NCI-H526 treated with DMSO at 0.1 percent for 48 hours (cell line): ENCODE measurements around the gene PSMB3.
"Not testable (repeated sequence)": the region's sequence is repeated elsewhere in the genome, so short reads cannot be mapped to it uniquely, and the experiment has no call there.

Experiments used
- DNase-seq: peaks from one replicate; lab custom pipeline; 2025; lab: John Stamatoyannopoulos, UW

The PSMB3 gene

DNA sequence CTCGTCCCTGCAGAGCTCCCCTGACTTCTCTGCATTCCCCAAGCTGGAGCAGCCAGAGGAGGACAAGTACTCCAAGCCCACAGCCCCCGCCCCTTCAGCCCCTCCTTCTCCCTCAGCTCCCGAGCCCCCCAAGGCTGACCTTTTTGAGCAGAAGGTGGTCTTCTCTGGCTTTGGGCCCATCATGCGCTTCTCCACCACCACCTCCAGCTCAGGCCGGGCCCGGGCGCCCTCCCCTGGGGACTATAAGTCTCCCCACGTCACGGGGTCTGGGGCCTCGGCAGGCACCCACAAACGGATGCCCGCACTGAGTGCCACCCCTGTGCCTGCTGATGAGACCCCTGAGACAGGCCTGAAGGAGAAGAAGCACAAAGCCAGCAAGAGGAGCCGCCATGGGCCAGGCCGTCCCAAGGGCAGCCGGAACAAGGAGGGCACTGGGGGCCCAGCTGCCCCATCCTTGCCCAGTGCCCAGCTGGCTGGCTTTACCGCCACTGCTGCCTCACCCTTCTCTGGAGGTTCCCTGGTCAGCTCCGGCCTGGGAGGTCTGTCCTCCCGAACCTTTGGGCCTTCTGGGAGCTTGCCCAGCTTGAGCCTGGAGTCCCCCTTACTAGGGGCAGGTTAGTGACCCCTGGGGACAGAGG is 36.1 kb upstream of the PSMB3 start:
- no peak for DNase-seq

DNA sequence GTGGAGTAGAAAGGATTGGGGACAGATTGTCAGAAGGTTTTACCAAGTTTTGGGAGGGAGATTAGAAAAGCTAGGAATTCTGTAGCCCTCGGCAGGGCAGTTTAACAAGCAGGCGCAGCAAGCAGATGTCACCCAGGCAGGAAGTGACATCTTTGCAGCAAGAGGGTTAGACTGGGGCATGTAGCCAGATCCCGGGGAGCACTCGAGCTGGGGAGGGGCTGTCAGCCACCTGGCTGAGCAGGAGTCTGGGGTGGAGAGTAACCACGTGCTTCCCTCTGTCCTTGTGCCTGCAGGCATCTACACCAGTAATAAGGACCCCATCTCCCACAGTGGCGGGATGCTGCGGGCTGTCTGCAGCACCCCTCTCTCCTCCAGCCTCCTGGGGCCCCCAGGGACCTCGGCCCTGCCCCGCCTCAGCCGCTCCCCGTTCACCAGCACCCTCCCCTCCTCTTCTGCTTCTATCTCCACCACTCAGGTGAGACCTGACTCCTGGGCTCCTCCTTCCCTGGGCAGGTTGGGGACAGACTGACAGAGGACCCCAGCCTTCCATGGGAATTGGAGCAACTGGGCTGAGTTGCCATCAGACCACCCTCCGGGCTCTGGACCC is 35.3 kb upstream of the PSMB3 start:
- DNase-seq = no peak

DNA sequence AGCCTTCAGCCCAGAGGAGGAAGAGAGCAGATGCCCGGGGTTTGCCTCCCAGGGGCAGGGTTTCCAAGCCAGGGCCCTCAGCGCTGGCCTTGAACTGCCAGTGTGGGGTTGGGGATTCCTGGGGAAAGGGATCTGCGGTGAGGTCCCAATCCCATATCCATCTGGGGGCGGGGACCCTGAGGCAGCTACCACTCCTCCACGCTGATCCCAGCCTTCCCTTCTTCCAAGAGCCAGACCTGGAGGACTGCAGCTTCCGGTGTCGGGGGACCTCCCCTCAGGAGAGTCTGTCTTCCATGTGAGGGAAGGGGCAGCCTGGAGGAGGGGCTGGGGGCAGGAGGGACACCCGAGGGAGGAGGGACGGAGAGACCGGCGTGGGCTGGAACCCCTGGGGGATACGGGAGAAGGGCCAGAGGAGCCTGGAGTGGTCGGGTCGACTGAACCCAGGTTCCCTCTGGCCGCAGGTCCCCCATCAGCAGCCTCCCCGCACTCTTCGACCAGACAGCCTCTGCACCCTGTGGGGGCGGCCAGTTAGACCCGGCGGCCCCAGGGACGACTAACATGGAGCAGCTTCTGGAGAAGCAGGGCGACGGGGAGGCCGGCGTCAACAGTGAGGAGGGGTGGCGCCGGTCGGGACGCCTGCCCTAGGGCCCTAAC is 33.1 kb upstream of the PSMB3 start:
- DNase-seq = no peak

DNA sequence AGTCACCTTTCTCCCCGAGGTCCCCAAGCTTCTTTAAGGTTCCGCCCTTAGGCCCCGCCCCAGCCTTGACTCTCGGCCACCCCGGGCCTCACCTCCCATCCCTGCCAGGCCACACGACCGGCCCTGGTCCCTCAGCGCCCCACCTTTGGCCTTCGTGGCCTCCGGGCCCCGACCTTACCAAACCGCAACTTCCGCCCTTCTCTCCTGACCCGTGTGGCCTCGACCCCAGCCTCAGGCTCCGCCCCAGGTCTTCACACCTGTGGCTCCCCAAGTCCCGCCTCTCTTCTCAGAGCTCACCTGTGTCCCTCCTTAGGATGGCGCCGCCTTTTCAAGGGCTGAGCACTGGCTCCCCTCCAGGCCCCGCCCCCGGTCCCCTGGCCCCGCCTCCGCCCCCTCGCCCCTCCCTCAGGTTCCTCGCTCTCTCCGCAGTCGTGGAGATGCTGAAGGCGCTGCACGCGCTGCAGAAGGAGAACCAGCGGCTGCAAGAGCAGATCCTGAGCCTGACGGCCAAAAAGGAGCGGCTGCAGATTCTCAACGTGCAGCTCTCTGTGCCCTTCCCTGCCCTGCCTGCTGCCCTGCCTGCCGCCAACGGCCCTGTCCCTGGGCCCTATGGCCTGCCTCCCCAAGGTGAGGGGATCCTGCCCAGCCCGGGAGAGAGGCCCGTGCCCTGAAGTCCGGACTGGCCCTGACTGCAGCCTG is 32.4 kb upstream of the PSMB3 start:
- DNase-seq = no peak

DNA sequence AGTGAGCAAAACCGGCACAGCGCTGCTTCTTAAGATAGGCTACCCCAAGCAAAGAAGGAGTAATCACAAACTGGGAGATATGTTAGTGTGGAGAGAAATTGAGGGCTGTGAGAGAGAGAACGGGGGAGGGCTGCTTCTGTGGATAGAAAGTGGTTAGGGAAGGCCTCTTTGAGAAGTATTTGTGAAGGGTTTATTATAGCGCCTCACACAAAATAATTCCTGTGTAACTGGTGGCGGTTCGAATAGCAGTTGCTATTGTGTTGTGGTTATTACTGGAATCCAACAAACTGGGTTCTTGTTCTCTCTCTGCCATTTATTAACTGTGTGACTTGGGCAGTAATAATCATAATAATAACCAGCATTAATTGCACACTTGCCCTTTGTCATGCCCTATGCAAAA is 31.6 kb upstream of the PSMB3 start:
- no peak for DNase-seq

DNA sequence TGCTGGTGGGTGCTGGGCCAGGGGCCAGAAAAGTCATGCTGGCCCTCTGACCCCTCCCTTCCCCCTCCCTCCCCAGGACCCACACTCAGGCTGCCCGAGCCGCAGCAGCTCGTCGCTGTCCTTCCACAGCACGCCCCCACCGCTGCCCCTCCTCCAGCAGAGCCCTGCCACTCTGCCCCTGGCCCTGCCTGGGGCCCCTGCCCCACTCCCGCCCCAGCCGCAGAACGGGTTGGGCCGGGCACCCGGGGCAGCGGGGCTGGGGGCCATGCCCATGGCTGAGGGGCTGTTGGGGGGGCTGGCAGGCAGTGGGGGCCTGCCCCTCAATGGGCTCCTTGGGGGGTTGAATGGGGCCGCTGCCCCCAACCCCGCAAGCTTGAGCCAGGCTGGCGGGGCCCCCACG is 30.7 kb upstream of the PSMB3 start:
- no peak for DNase-seq

DNA sequence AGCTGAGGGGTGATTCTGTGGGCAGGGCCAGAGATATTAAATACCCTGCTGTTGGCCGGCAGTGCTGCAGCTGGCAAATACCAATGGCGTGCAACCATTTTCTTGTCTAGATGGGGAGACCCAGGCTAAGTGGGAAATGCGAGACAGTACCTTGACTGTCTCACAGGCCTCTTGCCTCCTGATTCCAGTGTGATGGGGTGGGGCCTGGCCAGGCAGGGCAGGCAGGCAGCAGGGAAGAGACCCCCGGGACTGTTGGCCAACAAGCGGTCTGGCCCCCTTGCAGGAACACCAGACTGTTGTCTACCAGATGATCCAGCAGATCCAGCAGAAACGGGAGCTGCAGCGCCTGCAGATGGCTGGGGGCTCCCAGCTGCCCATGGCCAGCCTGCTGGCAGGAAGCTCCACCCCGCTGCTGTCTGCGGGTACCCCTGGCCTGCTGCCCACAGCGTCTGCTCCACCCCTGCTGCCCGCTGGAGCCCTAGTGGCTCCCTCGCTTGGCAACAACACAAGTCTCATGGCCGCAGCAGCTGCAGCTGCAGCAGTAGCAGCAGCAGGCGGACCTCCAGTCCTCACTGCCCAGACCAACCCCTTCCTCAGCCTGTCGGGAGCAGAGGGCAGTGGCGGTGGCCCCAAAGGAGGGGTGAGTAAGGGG is 28.1 kb upstream of the PSMB3 start:
- DNase-seq = no peak

DNA sequence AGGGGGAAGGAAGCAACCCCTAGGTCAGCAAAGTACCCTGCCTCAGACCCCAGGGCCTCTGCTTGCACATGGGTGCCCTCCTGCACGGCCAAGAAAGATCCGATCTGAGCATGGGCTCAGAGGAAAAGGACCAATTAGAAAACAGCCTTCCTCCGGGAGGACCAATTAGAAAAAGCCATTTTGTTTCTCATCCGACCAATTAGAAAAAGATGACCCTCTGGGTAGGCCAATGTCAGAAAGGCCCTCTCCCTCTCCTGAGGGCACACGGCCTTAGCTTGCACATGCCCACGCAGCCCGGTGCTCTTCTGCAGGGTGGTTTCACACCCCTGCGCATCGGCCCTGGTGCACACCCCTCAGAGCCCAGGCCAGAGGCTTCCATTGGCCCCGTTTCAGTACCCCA is 27.5 kb upstream of the PSMB3 start:
- no peak for DNase-seq

DNA sequence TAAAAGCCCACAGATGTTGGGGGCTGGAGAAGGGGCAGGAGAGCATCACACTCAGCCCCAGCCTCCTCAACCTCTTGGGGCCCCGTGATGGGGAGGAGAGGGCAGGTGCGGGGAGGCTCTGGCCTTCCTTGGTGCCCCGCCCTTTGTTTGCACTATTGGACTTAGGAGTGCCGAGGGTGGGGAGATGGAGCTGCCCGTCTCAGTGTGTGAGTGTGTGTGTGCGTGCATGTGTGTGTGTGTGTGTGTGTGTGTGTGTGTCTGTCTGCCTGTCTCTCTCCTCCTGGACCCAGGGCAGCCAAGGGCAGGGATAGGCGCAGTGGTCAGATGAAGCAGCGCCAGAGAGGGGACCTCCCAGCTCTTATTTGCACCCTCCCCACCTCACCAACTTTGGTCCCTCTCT is 26.4 kb upstream of the PSMB3 start:
- DNase-seq = not testable (repeated sequence)

DNA sequence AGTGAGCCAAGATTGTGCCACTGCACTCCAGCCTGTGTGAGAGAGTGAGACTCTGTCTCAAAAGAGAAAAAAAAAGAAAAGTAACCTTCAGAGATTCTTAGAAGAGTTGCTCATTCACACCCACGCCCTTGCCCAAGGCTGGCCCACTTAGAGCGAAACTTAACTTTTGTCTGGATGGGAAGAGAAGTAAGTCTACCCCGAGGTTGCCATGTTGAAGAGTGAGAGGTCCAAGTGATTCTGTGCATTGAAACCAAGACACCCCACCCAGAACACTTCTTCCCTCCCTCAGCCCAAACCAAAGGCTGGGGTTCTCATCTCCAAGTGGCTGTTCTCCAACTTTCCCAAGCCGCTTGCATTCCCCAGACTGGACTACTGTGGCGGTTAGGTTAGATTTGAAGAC is 24.8 kb upstream of the PSMB3 start:
- DNase-seq = no peak

DNA sequence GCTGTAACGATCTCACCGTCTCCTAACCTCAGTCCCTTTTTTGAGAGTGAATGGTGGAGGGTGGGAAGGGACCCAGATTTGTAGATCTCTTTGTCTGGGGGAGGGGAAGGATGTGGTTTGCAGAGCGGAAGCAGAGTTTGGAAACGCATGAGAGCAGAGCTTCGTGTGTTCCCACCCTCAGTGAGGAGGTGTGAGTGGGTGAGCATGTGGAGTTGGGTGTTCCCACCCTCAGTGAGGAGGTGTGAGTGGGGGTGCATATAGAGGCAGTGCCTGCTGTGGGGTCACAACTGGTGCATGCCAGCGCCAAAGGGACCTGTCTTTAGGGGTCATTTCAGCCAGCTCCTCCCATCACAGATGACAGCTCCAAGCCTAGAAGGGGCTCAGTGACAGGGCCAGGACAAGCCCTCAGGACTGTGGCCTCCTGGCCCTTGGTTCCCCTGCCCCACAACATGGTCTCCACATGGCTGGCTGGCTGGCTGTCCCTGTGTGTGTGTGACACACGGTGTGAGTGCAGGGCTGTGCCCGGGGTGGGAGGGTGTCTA is 24.2 kb upstream of the PSMB3 start:
- no peak for DNase-seq

DNA sequence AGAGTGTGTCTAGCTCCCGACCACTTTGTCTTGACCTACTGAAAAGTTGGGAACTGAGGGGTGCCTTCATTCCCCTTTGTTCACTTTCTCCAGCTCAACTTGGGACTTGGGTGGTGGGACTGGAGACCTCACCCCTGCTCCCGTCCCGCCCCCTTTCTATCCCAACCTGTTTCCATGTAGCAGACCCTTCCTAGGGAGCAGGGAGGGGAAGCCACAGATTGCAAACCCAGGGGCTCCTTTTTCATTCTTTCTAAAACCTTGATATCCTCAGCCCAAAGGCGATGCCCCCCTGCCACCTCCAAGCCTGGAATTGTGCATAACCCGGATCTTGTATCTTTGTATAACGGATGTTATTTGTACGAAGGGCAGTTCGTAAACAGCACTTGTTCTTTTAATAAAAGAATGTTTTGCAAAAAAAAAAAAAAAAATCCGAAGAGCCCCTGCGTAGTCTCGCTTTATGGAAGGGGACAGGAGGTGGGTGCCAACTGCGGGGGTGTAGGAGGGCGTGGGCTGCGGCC is 23.1 kb upstream of the PSMB3 start:
- no peak for DNase-seq

DNA sequence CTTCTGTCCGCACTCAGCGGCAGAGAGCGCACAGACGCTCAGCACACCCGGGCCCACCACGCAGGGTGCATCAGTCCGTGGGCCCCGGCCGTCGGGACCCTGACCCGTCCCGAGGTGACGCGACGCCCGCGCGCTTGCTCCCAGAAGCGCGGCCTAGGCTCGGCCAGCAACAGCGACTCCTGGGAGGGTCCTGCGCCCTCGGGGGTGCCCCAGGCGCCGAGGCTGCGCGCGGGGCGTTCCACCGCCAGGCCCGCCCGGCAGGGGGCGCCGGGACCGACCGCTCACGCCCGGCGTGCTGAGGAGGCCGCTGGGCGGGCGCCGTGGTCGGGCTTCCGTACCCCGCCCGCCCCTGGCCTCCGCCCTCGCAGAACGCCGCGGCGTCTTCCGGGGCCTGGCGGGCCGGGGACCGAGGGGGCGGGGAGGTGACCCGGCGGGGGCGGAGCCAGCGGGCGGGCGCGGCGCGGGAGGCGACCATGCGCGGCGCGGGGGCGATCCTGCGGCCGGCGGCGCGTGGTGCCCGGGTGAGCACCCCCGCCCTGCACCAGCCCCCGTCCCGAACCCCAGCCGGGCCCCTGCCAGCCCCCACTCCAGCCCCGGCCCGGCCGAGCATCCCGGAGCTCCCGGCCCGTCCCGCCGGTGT is 22.5 kb upstream of the PSMB3 start, which contains the start of gene CISD3:
Gene CISD3, plus strand, starts transcription at position 456 of the 640 bp plus-strand sequence. Its CDS starts 18 bp downstream, at position 474.
- DNase-seq = peak; percentile 60

DNA sequence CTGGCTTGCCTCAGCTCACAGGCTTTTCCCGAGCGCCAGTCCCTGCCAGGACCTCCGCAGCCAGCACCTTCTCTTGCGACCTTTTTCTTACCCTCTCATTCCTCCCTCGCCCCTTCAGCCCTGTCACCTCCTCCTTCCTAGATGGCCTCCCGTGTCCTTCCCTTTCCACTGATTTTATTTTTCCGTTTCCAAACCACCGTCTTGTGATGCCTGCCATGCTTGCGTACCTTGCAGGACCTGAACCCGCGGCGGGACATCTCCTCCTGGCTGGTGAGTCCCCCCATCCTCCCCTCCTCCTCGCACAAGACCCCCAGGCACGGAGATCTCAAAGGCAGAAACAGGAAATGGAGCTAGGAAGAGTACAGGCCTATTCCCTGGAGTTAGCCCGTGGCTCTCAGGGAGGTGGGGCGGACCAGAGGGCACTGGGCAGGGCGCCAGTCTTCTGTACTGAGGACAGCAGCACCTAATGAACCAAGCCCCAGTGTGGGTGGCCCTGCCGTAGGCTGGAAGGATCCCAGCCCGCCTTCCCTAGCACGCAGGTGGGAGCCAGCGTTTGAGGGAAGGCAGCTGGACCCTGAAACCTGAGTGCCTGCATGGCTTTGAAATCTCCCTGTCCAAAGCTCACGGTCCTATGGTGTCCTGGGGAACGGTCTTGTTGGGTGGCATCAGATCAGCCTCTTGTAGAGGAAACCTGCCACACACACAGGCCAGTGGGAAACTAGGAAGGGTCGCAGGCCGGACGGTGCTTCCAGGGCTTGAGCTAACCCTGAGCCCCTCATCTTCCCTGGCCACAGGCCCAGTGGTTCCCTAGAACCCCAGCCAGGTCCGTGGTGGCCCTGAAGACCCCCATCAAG is 21.8 kb upstream of the PSMB3 start:
- DNase-seq = peak; percentile 28

DNA sequence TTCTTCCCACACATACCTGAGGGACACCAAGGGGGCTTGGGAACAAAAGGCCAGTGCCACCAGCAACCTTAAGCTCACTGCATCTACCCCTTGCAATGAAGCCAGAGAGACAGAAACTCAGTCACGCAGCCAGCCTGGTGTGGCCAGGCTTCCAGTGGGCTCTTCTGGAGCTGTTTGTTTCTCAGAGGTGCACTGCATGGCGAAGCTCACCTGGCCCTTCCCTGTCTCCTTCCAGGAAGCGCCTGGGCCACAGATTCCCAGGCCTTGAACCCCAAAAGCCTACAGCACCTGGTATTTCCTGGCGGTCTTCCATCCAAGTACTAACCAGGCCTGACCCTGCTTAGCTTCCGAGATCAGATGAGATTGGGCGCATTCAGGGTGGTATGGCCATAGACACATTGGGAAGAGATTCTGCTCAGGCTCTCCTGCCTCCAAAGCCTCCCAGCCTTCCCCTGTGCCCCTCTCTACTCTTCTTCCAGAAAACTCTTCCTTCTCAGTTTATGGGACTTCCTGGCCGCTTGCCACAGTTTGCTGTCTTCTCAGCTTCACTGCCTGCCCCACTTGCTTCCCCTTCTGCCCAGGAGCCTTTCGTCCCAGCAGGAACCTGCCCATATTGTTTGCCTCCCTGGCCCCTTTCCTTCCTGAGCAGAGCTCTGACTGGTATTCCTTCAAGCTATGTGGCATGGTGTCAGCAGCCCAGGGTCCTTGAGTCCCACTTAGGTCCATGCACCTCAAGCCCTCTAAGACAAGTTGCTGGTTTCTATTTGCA is 20.8 kb upstream of the PSMB3 start:
- no peak for DNase-seq

DNA sequence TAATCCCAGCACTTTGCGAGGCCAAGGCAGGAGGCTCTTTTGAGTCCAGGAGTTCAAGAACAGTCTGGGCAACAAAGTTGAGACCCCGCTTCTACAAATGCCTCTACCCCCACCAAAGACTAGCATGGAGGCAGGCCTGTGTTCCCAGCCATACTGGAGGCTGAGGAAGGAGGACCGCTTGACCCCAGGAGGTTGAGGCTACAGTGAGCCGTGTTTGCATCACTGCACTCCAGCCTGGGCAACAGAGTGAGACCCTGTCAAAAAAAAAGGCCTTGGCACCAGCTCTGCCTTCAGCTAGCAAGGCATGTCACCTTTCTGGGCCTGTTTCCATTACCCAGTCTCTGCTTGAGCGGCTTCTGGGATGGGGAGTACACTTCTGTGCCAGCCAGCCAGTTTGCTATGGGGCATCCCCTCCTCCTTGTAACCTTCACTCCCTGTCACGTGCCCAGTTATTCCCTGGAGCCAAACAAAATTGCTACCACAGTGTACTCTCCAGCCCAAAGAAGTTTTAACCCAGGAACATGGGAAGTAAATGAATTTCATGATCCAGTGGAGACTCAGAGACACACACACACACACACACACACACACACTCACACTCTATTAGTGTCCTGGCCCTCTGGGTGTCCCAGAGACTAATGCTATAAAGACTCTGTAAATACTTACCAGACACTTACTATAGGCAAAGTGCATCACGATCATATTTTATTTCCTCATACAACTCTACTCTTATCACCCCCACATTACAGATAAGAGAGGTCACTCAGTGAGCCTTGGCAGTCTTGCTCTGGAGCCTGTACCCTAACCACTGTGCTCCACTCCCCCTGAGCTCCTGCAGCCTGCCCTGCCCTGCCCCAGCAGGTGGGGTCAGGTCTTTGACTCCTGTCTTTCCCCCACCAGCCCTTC is 19.9 kb upstream of the PSMB3 start:
- DNase-seq = no peak

DNA sequence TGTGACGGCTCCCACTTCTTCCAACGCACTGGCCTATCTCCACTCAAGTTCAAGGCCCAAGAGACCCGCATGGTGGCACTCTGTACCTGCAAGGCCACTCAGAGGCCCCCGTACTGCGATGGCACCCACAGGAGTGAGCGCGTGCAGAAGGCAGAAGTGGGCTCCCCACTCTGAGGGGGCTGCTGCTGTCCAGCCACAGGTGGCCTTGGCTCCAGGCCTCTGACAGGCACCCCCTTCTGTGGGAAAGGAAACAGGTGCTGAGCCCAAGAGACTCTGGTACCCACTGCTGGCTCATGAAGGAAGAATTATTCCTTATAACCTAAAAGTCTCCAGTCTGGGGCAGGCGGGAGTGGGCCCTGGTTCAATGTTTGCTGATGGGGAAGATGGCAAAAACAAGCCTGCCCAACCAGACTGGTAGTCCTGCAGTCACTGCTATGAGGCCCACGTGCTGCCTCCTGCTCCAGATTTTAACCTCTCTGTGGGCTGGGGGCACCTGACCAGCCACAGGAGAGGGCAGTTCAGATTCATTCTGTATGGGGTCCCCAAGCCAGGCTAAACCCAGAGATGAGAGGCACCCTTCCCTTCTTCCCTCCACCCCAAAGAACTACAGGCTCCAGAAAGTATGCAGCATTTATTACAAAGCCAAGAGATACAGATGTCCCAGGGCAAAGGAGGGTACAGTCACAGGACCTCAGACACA is 19.1 kb upstream of the PSMB3 start:
- DNase-seq = no peak
